ENCODE measurements around the gene MPRIP. TPM values are rescaled to one million over a fixed set of nuclear protein-coding genes. Genes with fewer than 3 reads are reported as not detected.

The MPRIP gene
- total RNA-seq, 1 experiment from 2014 or later, result 132 TPM

DNA sequence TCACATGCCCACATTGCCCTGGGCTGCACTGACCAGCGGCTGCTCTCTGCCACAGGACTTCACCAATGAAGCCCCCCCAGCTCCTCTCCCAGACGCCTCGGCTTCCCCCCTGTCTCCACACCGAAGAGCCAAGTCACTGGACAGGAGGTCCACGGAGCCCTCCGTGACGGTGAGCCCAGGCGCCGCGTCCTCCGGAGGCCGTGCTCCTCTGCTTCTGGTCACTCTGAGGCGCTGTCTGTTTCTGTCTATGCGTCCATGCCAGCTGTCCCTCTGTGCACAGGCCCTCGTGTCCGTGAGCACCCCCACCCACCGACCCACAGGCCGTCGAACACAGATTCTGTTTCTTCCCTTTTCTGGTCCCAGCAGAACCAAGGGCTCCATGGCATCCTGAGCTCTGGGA, 101.2 kb downstream of the MPRIP start:
- H3K9me3 Mint-ChIP-seq, result no peaks in the 10 kb centered on the region
- Histone ChIP-seq H3K56ac (ENCODE audit: insufficient read length, low read depth, low read length) (no peak overlapping the region), H3K4me1 (ENCODE audit: insufficient read depth, low read length) (no peaks in the 10 kb centered on the region), H2BK20ac (ENCODE audit: low read depth, low read length, poor library complexity, severe bottlenecking) (no peak overlapping the region), H3K27me3 (ENCODE audit: insufficient read depth, low read length) (no peaks in the 10 kb centered on the region), H3K4me2 (ENCODE audit: insufficient read depth, insufficient read length, low read length) (no peak overlapping the region), H4K8ac (replicated peaks; ENCODE audit: insufficient read length, low read depth, low read length) (no peak overlapping the region), H3K27ac (ENCODE audit: insufficient read length, low read depth, low read length) (no peak overlapping the region), H4K5ac (ENCODE audit: insufficient read length, low read depth, low read length) (no peak overlapping the region), H2BK15ac (ENCODE audit: low read depth, low read length) (no peak overlapping the region), H3K4ac (ENCODE audit: low read depth, low read length) (no peak overlapping the region), H3K79me2 (ENCODE audit: insufficient read depth, low read length) (no peaks in the 10 kb centered on the region), H2BK5ac (ENCODE audit: insufficient read length, low read length) (no peak overlapping the region), H3K9me3 (ENCODE audit: control insufficient read depth, low read depth, low read length) (no peaks in the 10 kb centered on the region), H3T11ph (ENCODE audit: low read length) (no peak overlapping the region), H3K23me2 (ENCODE audit: insufficient read length, low read depth, low read length, poor library complexity, severe bottlenecking) (no peaks in the 10 kb centered on the region), H2BK120ac (ENCODE audit: low read depth, low read length, poor library complexity, severe bottlenecking) (no peak overlapping the region), H2AK5ac (ENCODE audit: insufficient read length, low read length) (no peak overlapping the region), H2AFZ (ENCODE audit: low read length) (no peak overlapping the region), H3K23ac (ENCODE audit: insufficient read length, low read depth, low read length) (no peak overlapping the region), H3K18ac (ENCODE audit: insufficient read length, low read depth, low read length) (no peak overlapping the region), H3K9ac (ENCODE audit: extremely low read depth, insufficient read length, low read length) (no peak overlapping the region), H3K14ac (ENCODE audit: insufficient read depth, low read length) (no peak overlapping the region), H4K20me1 (ENCODE audit: control insufficient read depth, insufficient read depth, insufficient read length) (no peaks in the 10 kb centered on the region), H2BK12ac (ENCODE audit: insufficient read length, low read depth, low read length) (no peak overlapping the region), H3K79me1 (ENCODE audit: insufficient read depth, low read depth, low read length, poor library complexity, severe bottlenecking) (no peaks in the 10 kb centered on the region), H4K91ac (ENCODE audit: insufficient read length, low read depth, low read length) (no peak overlapping the region)
- no peak overlapping the region for H3K4me3 Mint-ChIP-seq
- no peak overlapping the region for H3K27ac Mint-ChIP-seq
- DNase-seq, result no peak
- peaks cover 10 to 28% of the 10 kb centered on the region in 2 experiments for H3K4me1 Mint-ChIP-seq
- H3K27me3 Mint-ChIP-seq (ENCODE audit: low read depth), result no peaks in the 10 kb centered on the region
- WGBS (ENCODE audit: extremely low coverage, insufficient read length, low lambda C conversion rate), result no CpG with 5 or more reads among the region's 19 CpGs
- TF ChIP-seq, protein P1, sequence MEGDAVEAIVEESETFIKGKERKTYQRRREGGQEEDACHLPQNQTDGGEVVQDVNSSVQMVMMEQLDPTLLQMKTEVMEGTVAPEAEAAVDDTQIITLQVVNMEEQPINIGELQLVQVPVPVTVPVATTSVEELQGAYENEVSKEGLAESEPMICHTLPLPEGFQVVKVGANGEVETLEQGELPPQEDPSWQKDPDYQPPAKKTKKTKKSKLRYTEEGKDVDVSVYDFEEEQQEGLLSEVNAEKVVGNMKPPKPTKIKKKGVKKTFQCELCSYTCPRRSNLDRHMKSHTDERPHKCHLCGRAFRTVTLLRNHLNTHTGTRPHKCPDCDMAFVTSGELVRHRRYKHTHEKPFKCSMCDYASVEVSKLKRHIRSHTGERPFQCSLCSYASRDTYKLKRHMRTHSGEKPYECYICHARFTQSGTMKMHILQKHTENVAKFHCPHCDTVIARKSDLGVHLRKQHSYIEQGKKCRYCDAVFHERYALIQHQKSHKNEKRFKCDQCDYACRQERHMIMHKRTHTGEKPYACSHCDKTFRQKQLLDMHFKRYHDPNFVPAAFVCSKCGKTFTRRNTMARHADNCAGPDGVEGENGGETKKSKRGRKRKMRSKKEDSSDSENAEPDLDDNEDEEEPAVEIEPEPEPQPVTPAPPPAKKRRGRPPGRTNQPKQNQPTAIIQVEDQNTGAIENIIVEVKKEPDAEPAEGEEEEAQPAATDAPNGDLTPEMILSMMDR (conservative IDR thresholded peaks at IDR 0.05), result no peak
- H3K36me3 Mint-ChIP-seq (ENCODE audit: insufficient read depth in 1 of 3, low read depth in 3 of 3), result peaks cover 6 to 61% (median 42%) of the 10 kb centered on the region in 3 experiments; a peak in 6 of 7 replicates

Measured in H9 (cell line).